Measurements from ENCODE around the gene DYSF.

DYSF gene

DNA sequence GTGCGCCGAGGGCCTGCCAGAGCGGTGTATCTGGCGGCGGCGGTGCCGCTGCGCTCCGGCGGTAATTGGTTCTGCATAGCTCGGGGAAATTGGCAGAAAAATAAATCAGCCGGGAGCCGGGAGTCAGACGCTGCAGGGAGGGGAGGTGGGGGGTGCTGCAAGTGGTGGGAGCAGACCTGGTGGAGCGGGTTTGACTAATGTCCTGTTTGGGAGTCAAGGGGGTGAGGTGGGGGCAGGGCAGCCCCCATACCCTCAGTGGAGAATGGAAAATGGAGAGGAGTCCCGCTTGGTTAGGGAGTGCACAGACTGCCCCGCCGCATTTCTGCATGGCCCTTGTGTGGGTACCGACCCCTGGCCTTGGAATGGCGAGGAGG is 107.3 kb downstream of the DYSF start:
- no peak for TF ChIP-seq GLI2 (tag by site-specific recombination; IDR thresholded peaks at IDR 0.05; ENCODE audit: borderline replicate concordance, low read depth)
- no peak for TF ChIP-seq SETDB1 (IDR thresholded peaks at IDR 0.05; ENCODE audit: insufficient read length, low read length)
- TF ChIP-seq ZNF19 (tag by site-specific recombination; IDR thresholded peaks at IDR 0.05; ENCODE audit: low read depth) = no peak
- TF ChIP-seq RBAK (tag by site-specific recombination; IDR thresholded peaks at IDR 0.05) = no peak
- TF ChIP-seq, protein P1, sequence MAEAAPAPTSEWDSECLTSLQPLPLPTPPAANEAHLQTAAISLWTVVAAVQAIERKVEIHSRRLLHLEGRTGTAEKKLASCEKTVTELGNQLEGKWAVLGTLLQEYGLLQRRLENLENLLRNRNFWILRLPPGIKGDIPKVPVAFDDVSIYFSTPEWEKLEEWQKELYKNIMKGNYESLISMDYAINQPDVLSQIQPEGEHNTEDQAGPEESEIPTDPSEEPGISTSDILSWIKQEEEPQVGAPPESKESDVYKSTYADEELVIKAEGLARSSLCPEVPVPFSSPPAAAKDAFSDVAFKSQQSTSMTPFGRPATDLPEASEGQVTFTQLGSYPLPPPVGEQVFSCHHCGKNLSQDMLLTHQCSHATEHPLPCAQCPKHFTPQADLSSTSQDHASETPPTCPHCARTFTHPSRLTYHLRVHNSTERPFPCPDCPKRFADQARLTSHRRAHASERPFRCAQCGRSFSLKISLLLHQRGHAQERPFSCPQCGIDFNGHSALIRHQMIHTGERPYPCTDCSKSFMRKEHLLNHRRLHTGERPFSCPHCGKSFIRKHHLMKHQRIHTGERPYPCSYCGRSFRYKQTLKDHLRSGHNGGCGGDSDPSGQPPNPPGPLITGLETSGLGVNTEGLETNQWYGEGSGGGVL (tag by site-specific recombination; IDR thresholded peaks at IDR 0.05) = no peak
- TF ChIP-seq, protein P2, sequence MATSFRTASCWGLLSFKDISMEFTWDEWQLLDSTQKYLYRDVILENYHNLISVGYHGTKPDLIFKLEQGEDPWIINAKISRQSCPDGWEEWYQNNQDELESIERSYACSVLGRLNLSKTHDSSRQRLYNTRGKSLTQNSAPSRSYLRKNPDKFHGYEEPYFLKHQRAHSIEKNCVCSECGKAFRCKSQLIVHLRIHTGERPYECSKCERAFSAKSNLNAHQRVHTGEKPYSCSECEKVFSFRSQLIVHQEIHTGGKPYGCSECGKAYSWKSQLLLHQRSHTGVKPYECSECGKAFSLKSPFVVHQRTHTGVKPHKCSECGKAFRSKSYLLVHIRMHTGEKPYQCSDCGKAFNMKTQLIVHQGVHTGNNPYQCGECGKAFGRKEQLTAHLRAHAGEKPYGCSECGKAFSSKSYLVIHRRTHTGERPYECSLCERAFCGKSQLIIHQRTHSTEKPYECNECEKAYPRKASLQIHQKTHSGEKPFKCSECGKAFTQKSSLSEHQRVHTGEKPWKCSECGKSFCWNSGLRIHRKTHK (tag by site-specific recombination; IDR thresholded peaks at IDR 0.05) = no peak
- TF ChIP-seq MEIS1 (CRISPR knock-in tag; IDR thresholded peaks at IDR 0.05; ENCODE audit: borderline replicate concordance) = no peak
- no peak for TF ChIP-seq ZNF843 (tag by site-specific recombination; IDR thresholded peaks at IDR 0.05)
- no peak for TF ChIP-seq SP7 (tag by site-specific recombination; IDR thresholded peaks at IDR 0.05)
- no peak for TF ChIP-seq HOXC10 (CRISPR knock-in tag; IDR thresholded peaks at IDR 0.05)
- no peak for TF ChIP-seq ZNF610 (tag by site-specific recombination; IDR thresholded peaks at IDR 0.05; ENCODE audit: borderline replicate concordance)
- TF ChIP-seq ZNF830 (tag by site-specific recombination; IDR thresholded peaks at IDR 0.05; ENCODE audit: low read depth) = no peak
- no peak for TF ChIP-seq ZNF223 (tag by site-specific recombination; IDR thresholded peaks at IDR 0.05)
- no peak for TF ChIP-seq ZNF169 (tag by site-specific recombination; IDR thresholded peaks at IDR 0.05)
- TF ChIP-seq SP2 (tag by site-specific recombination; IDR thresholded peaks at IDR 0.05) = no peak
- TF ChIP-seq, protein P3, sequence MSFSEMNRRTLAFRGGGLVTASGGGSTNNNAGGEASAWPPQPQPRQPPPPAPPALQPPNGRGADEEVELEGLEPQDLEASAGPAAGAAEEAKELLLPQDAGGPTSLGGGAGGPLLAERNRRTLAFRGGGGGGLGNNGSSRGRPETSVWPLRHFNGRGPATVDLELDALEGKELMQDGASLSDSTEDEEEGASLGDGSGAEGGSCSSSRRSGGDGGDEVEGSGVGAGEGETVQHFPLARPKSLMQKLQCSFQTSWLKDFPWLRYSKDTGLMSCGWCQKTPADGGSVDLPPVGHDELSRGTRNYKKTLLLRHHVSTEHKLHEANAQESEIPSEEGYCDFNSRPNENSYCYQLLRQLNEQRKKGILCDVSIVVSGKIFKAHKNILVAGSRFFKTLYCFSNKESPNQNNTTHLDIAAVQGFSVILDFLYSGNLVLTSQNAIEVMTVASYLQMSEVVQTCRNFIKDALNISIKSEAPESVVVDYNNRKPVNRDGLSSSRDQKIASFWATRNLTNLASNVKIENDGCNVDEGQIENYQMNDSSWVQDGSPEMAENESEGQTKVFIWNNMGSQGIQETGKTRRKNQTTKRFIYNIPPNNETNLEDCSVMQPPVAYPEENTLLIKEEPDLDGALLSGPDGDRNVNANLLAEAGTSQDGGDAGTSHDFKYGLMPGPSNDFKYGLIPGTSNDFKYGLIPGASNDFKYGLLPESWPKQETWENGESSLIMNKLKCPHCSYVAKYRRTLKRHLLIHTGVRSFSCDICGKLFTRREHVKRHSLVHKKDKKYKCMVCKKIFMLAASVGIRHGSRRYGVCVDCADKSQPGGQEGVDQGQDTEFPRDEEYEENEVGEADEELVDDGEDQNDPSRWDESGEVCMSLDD (tag by site-specific recombination; IDR thresholded peaks at IDR 0.05) = no peak
- Histone ChIP-seq H3K4me1 (ENCODE audit: control insufficient read depth, insufficient read depth, low read length) (no peaks in the 10 kb centered on the region), H3K9me3 (ENCODE audit: control insufficient read depth, insufficient read depth, low read depth, low read length) (no peaks in the 10 kb centered on the region), H3K4me3 (ENCODE audit: low read depth, low read length) (no peak overlapping the region), H3K27ac (ENCODE audit: extremely low read depth, low read depth, low read length) (no peak overlapping the region), H3K36me3 (ENCODE audit: control insufficient read depth in 2 of 2, insufficient read depth in 1 of 2, low read length in 2 of 2) (no peaks in the 10 kb centered on the region)
- ChIA-PET POLR2A (no interaction called here), CTCF (interaction anchor here (1.0 kb wide), 1 partner anchor 589 kb away, joined by 3 read pairs; no protein-coding TSS in a partner anchor)

DNA sequence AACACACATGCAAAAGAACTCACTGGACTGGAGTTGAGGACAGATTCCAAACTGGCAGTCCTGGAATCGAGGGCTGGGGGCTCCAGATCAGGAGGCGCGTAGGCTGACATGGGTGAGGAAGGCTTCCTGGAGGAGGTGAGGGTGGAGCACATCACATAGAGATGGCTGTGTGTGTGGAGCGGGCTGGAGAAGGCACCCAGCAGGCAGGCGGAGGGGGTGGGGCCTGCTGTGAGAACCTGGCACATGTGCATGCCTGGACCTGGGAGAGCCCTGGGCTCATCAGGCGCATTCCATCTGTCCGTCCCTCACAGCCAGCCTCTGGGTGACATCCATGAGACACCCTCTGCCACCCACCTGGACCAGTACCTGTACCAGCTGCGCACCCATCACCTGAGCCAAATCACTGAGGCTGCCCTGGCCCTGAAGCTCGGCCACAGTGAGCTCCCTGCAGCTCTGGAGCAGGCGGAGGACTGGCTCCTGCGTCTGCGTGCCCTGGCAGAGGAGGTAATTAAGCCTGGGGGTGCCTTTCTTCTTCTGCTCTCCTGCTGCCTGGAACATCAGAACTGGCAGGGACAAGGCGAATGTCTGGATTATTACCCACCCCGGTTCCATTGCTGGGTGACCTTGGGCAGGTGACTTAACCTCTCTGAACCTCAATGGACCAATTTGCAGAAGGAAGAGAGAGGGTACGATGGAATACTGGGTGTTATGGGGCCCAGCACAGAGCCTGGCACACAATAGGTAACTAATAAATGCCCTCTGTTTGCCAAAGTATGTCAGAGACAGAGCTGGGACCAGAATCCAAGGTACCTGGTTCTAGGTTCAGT is 108.3 kb downstream of the DYSF start:
- Histone ChIP-seq H3K27ac (ENCODE audit: extremely low read depth, low read depth, low read length) (no peak overlapping the region), H3K9me3 (ENCODE audit: control insufficient read depth, insufficient read depth, low read depth, low read length) (no peaks in the 10 kb centered on the region), H3K4me1 (ENCODE audit: control insufficient read depth, insufficient read depth, low read length) (no peaks in the 10 kb centered on the region), H3K4me3 (ENCODE audit: low read depth, low read length) (no peak overlapping the region), H3K36me3 (ENCODE audit: control insufficient read depth in 2 of 2, insufficient read depth in 1 of 2, low read length in 2 of 2) (no peaks in the 10 kb centered on the region)
- TF ChIP-seq ZNF768 (tag by site-specific recombination; IDR thresholded peaks at IDR 0.05) (peak; percentile 53; the same call in 1 of the 2 replicates), ZFP3 (tag by site-specific recombination; IDR thresholded peaks at IDR 0.05; ENCODE audit: low read depth) (no peak)
- CTCF ChIA-PET = interaction anchor here (0.6 to 1.0 kb wide), 2 partner anchors 13 to 588 kb away, joined by 3 read pairs; no protein-coding TSS in a partner anchor
- POLR2A ChIA-PET = no interaction called here

All from HEK293 (cell line).